Measurements from ENCODE around the gene CHCHD6.

CHCHD6 gene

DNA sequence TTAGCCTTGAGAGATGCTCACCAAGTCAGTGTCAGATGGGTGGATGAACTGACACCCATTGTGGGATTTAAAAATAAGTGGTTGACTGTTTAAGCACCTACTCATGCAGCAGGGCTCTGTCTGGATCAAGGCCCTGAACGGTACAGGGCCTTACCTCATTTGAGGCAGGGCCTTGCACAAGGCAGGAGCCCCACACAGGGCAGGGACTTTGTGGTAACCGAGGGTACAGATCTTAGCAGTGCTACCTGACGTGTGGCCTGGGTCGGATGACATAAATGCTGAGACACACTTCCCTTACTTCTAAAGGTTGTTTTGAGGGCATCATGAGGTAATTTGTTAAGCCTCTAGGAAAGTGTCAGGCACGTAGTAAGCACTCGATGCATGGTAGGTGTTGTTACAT is 219.4 kb downstream of the CHCHD6 start:
- no peaks in the 10 kb centered on the region for H3K9me3 ChIP-seq (ENCODE audit: control insufficient read depth, low read length)
- H3K27ac ChIP-seq (ENCODE audit: insufficient read depth, low read length, poor library complexity, severe bottlenecking): no peak overlapping the region
- DNase-seq: no peak
- H3K27me3 ChIP-seq (replicated peaks; ENCODE audit: control insufficient read depth, insufficient read depth, low read length, poor library complexity, severe bottlenecking): no peaks in the 10 kb centered on the region
- H3K4me3 ChIP-seq (ENCODE audit: insufficient read depth, low read depth, low read length, poor library complexity, severe bottlenecking): no peak overlapping the region
- H3K36me3 ChIP-seq (ENCODE audit: control insufficient read depth, insufficient read depth, low read length): no peaks in the 10 kb centered on the region
- H3K4me1 ChIP-seq (ENCODE audit: control insufficient read depth, insufficient read depth, low read length, poor library complexity, severe bottlenecking): no peaks in the 10 kb centered on the region

DNA sequence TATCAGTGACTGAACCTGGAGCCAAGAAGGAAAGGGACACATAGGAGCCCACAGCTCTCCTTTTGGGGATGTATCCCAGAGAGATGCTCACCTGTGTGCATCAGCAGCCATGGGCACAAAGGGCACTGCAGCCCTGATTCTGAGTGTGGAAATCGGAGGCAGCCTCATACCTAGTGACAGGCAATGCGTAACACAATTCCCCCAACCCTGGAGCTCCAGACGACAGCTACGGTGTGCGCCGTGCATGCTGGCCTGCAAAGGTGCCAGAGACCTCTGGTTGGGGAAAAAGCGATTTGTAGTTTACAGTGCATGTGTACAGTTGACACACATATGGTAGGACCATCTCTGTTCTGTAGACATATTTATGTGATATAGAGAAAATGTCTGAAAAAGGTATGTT is 219.9 kb downstream of the CHCHD6 start:
- Histone ChIP-seq H3K4me1 (ENCODE audit: control insufficient read depth, insufficient read depth, low read length, poor library complexity, severe bottlenecking) (no peaks in the 10 kb centered on the region), H3K27ac (ENCODE audit: insufficient read depth, low read length, poor library complexity, severe bottlenecking) (no peak overlapping the region), H3K27me3 (replicated peaks; ENCODE audit: control insufficient read depth, insufficient read depth, low read length, poor library complexity, severe bottlenecking) (no peaks in the 10 kb centered on the region), H3K36me3 (ENCODE audit: control insufficient read depth, insufficient read depth, low read length) (no peaks in the 10 kb centered on the region), H3K4me3 (ENCODE audit: insufficient read depth, low read depth, low read length, poor library complexity, severe bottlenecking) (no peak overlapping the region), H3K9me3 (ENCODE audit: control insufficient read depth, low read length) (no peaks in the 10 kb centered on the region)
- no peak for DNase-seq

DNA sequence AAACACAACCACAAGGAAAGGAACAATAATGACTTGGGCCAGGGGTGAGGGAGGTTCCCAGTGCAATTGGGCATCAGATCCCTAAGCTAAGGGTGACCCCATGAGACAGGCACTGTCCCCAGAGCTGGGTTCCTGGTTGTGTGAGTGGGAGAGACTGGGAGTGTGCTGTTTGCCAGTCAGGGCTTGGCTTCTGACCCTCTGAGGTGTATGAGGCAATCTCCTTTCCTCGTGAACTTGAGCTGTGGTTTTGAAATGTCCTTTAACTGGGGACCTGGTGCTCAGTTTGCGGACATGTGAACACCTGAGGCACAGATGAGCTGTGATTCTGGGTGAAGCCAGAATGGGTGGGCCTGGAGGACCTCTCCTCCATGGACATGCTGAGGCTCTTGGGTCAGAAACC is 220.4 kb downstream of the CHCHD6 start:
- Histone ChIP-seq H3K27me3 (replicated peaks; ENCODE audit: control insufficient read depth, insufficient read depth, low read length, poor library complexity, severe bottlenecking) (no peaks in the 10 kb centered on the region), H3K4me3 (ENCODE audit: insufficient read depth, low read depth, low read length, poor library complexity, severe bottlenecking) (no peak overlapping the region), H3K36me3 (ENCODE audit: control insufficient read depth, insufficient read depth, low read length) (no peaks in the 10 kb centered on the region), H3K4me1 (ENCODE audit: control insufficient read depth, insufficient read depth, low read length, poor library complexity, severe bottlenecking) (no peaks in the 10 kb centered on the region), H3K9me3 (ENCODE audit: control insufficient read depth, low read length) (no peaks in the 10 kb centered on the region), H3K27ac (ENCODE audit: insufficient read depth, low read length, poor library complexity, severe bottlenecking) (no peak overlapping the region)
- no peak for DNase-seq

DNA sequence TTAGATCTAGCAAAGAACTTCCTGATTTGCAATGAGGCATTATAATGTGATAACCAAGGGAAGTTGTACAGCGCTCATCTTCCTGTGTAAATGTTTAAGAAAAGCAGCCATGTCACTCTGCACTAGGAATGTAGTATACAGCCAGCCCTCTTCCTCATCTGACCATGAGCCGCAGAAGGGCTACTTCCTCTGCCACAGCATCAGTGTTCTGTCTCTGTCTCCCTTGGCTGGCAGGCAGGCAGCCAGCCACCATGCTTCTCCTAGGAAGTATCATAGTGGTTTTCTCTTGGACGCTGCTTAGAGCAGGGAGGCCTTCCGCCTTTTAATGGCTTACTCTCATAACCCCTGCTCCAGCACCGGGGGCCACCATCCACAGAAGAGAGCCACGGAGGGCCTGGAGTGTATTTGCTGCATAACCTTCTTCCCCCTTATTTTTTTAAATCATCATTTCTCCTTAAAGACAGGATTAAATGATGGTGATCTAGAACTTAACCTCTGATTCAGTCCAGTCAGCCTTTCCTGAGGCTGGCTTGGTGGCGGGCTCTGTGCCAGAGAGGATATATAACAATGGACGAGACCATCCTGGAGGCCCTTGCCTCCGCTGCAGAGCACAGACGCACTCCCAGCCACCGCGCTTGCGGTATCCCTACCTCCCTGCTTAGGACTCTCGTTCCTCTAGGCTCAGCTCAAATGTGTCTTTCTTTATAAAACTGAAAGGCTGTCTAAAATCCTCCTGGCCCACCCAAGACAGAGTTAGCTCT is 221.6 kb downstream of the CHCHD6 start:
- Histone ChIP-seq H3K4me1 (ENCODE audit: control insufficient read depth, insufficient read depth, low read length, poor library complexity, severe bottlenecking) (no peaks in the 10 kb centered on the region), H3K9me3 (ENCODE audit: control insufficient read depth, low read length) (no peaks in the 10 kb centered on the region), H3K4me3 (ENCODE audit: insufficient read depth, low read depth, low read length, poor library complexity, severe bottlenecking) (no peak overlapping the region), H3K27ac (ENCODE audit: insufficient read depth, low read length, poor library complexity, severe bottlenecking) (no peak overlapping the region), H3K27me3 (replicated peaks; ENCODE audit: control insufficient read depth, insufficient read depth, low read length, poor library complexity, severe bottlenecking) (no peaks in the 10 kb centered on the region), H3K36me3 (ENCODE audit: control insufficient read depth, insufficient read depth, low read length) (no peaks in the 10 kb centered on the region)
- no peak for DNase-seq

DNA sequence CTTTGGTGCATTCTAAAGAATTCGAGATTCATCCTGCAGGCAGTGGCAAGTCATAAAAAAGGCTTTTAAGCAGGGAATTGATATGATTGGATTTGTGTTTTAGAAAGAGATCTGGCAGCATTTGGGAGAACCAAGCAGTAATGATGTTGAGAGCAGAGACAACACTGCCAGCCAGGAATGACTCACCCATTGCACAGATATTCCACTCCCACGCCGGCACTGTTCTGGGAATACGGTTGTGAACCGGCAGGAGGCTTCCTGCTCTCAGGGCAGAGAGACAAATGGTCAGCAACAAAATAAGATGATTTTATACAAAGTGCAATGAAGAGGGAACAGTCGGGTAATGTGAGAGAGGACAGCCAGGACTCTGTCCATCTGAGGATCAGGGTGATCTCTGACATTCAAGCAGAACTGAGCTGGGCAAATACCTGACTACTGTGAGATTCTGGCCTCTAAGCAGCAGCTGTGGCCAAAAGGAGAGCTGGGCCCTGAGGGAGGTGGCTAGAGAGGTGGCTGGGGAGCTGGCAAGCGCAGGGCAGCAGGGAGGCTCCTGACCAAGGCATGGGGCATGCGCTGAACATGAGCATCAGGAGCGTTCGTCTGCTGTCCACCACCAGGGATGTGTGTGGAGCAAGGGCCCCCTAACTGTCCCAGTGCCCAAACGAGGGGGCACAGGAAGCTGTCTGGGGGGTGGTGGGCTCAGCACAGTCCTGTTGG is 222.8 kb downstream of the CHCHD6 start:
- no peak for DNase-seq
- no peaks in the 10 kb centered on the region for H3K27me3 ChIP-seq (replicated peaks; ENCODE audit: control insufficient read depth, insufficient read depth, low read length, poor library complexity, severe bottlenecking)
- no peak overlapping the region for H3K27ac ChIP-seq (ENCODE audit: insufficient read depth, low read length, poor library complexity, severe bottlenecking)

DNA sequence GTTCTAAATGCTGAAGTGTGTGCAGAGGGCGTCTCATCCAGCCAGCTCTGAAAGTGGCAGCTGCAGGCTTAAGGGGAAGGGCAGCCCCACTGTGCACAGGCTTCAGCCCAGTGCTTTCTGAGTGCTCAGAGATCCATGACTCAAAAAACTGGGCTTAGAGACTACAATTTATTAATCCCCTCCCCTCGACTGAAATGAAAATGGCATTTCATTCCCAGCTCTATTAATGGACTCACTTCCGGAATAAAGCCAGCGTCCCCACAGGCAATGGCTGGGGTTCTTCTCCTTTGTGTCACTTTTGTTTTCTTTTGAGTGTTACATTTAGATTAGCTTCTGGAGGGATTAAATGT is 223.3 kb downstream of the CHCHD6 start:
- Histone ChIP-seq H3K4me3 (ENCODE audit: insufficient read depth, low read depth, low read length, poor library complexity, severe bottlenecking) (no peak overlapping the region), H3K36me3 (ENCODE audit: control insufficient read depth, insufficient read depth, low read length) (no peaks in the 10 kb centered on the region), H3K4me1 (ENCODE audit: control insufficient read depth, insufficient read depth, low read length, poor library complexity, severe bottlenecking) (no peaks in the 10 kb centered on the region), H3K27ac (ENCODE audit: insufficient read depth, low read length, poor library complexity, severe bottlenecking) (no peak overlapping the region), H3K27me3 (replicated peaks; ENCODE audit: control insufficient read depth, insufficient read depth, low read length, poor library complexity, severe bottlenecking) (no peaks in the 10 kb centered on the region), H3K9me3 (ENCODE audit: control insufficient read depth, low read length) (no peaks in the 10 kb centered on the region)
- DNase-seq: no peak

More for the DNA sequence above, 222.8 kb downstream of the CHCHD6 start:
- Histone ChIP-seq H3K36me3 (ENCODE audit: control insufficient read depth, insufficient read depth, low read length) (no peaks in the 10 kb centered on the region), H3K4me1 (ENCODE audit: control insufficient read depth, insufficient read depth, low read length, poor library complexity, severe bottlenecking) (no peaks in the 10 kb centered on the region), H3K4me3 (ENCODE audit: insufficient read depth, low read depth, low read length, poor library complexity, severe bottlenecking) (no peak overlapping the region), H3K9me3 (ENCODE audit: control insufficient read depth, low read length) (no peaks in the 10 kb centered on the region)

DNA sequence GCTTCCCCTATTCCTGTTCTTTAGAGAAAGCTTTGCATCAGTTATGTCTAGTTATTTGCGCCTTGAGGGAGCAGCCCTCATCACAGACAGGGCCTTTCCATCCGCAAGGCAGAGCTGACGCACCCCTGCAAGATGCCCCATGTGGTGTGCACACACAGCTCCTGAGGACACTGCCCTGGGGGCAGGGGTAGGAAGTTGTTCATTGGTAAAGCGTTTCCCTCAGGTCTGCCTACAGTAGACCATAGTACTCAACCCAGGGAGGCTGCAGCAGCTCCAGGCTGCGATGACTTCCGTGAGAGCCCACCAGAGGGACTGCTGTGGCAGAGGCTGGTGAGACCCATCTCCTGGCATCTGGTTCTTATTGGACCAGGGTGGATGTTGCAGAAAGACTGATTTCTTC is 223.8 kb downstream of the CHCHD6 start:
- DNase-seq: no peak
- no peaks in the 10 kb centered on the region for H3K4me1 ChIP-seq (ENCODE audit: control insufficient read depth, insufficient read depth, low read length, poor library complexity, severe bottlenecking)
- H3K27me3 ChIP-seq (replicated peaks; ENCODE audit: control insufficient read depth, insufficient read depth, low read length, poor library complexity, severe bottlenecking): no peaks in the 10 kb centered on the region
- H3K36me3 ChIP-seq (ENCODE audit: control insufficient read depth, insufficient read depth, low read length): no peaks in the 10 kb centered on the region
- H3K9me3 ChIP-seq (ENCODE audit: control insufficient read depth, low read length): no peaks in the 10 kb centered on the region
- H3K4me3 ChIP-seq (ENCODE audit: insufficient read depth, low read depth, low read length, poor library complexity, severe bottlenecking): no peak overlapping the region
- H3K27ac ChIP-seq (ENCODE audit: insufficient read depth, low read length, poor library complexity, severe bottlenecking): no peak overlapping the region

DNA sequence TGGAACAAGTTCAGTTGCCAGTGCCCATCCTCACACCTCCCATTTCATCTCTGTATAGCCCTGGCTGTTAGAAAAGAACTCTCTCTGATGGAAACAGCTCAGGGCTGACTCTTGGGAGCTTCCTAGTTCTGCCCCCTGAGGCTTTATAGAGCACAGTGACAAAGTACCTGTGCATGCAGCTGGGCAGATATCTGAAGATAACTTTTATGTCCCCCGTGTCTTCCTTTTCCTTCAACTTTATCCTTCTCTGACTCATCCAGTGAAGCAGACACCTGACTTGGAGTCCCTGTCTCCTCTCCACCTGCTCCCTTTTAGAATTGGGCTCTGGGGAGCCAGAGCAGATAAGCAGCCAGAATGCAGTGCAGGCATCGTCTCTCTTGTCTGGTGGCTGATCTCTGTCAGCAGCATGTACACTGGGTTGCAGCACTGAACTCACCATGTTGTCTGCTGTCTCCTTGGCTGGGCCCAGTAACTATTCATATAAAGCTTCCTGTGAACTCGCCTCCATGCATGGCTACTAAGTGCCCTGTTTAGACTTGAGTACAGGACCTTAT is 225.0 kb downstream of the CHCHD6 start:
- H3K27ac ChIP-seq (ENCODE audit: insufficient read depth, low read length, poor library complexity, severe bottlenecking): no peak overlapping the region
- no peak overlapping the region for H3K4me3 ChIP-seq (ENCODE audit: insufficient read depth, low read depth, low read length, poor library complexity, severe bottlenecking)
- no peaks in the 10 kb centered on the region for H3K4me1 ChIP-seq (ENCODE audit: control insufficient read depth, insufficient read depth, low read length, poor library complexity, severe bottlenecking)
- DNase-seq: no peak
- H3K36me3 ChIP-seq (ENCODE audit: control insufficient read depth, insufficient read depth, low read length): no peaks in the 10 kb centered on the region
- H3K27me3 ChIP-seq (replicated peaks; ENCODE audit: control insufficient read depth, insufficient read depth, low read length, poor library complexity, severe bottlenecking): no peaks in the 10 kb centered on the region
- no peaks in the 10 kb centered on the region for H3K9me3 ChIP-seq (ENCODE audit: control insufficient read depth, low read length)

DNA sequence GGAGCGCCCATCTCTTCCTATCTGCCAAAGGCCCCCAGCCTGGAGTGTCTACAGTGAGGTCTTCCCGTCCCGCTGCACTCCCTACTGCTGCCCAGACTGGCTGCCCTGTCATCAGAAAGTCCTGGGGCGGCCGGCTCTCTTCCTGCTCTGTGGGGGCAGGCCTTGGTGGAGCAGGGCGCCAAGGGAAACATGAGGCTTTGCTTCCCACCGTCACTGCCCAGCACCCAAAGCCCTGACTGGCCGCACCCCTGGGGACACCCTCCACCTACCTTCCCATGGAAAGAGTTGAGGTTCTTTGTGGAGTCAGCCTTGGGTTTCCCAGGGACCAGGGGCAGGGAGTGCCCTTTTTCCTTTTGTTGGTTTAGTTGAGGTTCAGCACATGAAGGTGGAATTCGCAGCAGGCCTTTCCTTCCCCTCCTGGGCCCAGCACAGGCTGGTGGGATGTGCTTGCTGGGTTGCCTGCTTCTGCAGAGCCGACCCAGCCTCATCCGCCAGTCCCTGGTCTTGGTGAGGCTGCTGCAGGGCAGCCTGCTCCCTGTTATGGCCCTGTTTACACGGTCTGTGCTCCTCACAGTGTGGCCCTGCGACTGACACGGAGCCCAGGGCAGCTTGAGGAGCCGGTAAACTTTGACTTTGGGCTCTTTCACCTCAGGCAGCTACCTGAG is 227.0 kb downstream of the CHCHD6 start:
- DNase-seq: no peak
- Histone ChIP-seq H3K36me3 (ENCODE audit: control insufficient read depth, insufficient read depth, low read length) (no peaks in the 10 kb centered on the region), H3K9me3 (ENCODE audit: control insufficient read depth, low read length) (no peaks in the 10 kb centered on the region), H3K27ac (ENCODE audit: insufficient read depth, low read length, poor library complexity, severe bottlenecking) (no peak overlapping the region), H3K4me3 (ENCODE audit: insufficient read depth, low read depth, low read length, poor library complexity, severe bottlenecking) (no peak overlapping the region), H3K27me3 (replicated peaks; ENCODE audit: control insufficient read depth, insufficient read depth, low read length, poor library complexity, severe bottlenecking) (no peaks in the 10 kb centered on the region), H3K4me1 (ENCODE audit: control insufficient read depth, insufficient read depth, low read length, poor library complexity, severe bottlenecking) (no peaks in the 10 kb centered on the region)

DNA sequence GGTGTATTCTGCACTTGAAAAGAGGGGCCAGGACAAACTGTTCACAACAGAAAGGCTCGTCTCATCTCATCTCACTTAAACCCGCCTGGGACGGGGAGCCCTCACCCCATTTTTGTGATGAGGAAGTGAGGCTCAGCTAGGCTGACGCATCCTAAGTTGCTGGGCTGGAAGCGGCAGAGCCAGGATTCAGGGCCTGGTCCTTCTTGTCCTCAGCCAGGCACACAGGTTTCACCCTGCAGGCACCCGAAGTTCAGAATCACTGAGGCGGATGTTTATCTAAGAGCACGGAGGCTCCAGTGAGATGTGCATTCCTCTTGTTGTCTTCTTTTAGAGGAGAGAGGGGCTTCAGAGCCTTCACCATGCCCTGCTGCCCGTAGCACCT is 227.8 kb downstream of the CHCHD6 start:
- Histone ChIP-seq H3K4me1 (ENCODE audit: control insufficient read depth, insufficient read depth, low read length, poor library complexity, severe bottlenecking) (no peaks in the 10 kb centered on the region), H3K27ac (ENCODE audit: insufficient read depth, low read length, poor library complexity, severe bottlenecking) (no peak overlapping the region), H3K9me3 (ENCODE audit: control insufficient read depth, low read length) (no peaks in the 10 kb centered on the region), H3K4me3 (ENCODE audit: insufficient read depth, low read depth, low read length, poor library complexity, severe bottlenecking) (no peak overlapping the region), H3K36me3 (ENCODE audit: control insufficient read depth, insufficient read depth, low read length) (no peaks in the 10 kb centered on the region), H3K27me3 (replicated peaks; ENCODE audit: control insufficient read depth, insufficient read depth, low read length, poor library complexity, severe bottlenecking) (no peaks in the 10 kb centered on the region)
- no peak for DNase-seq

Data from effector memory CD4-positive, alpha-beta T cell (primary cell).